ENCODE measurements around the gene EOGT. TPM values are rescaled to one million over a fixed set of nuclear protein-coding genes. Genes with fewer than 3 reads are reported as not detected.

Gene EOGT
- 8.6 to 14.3 TPM (median 10.8 TPM) in 5 replicates for total RNA-seq (2022; extraction: Qiagen RNA extraction; ENCODE audit: low read depth)

DNA sequence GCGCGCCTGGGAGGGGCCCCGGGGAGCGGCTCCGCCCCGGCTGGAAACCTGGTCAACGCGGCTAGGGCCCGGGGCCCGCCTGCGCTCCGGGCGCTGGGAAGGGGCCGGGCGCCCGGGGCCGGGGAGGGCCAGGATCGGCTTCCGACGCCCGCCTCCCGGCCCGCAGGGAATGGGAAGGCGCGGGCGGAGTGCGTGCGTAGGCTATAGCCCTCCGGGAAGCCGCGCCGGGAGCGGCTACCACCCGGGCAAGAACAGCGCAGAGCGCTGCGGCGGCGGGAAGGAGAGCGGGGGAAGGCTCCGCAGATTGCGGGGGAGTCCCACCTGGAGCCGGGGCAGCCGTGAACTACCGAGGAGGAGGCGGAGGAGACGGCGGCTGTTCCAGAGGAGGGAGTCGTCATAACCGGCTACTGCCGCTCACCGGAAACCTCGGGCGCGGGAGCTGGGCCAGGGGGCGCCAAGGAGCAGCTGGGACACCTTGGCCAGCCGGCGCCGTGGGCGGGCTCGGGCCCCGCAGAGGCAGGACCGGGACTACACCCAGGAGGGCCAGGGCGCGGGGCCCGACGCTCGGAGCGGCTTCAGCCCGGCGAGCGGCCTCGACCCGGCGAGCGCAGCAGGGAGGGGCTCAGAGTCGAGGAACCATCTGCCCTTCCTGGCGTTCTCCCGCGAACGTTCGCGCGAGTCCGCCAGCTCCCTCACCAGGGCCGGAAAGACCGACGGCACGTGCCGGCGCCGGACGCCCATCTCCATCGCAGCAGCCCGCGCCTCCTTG lies at the start of gene EOGT:
EOGT (minus strand) TSS at position 432 of the 769 bp plus-strand sequence. CDS start 3,838 bp downstream, outside the sequence.

DNA sequence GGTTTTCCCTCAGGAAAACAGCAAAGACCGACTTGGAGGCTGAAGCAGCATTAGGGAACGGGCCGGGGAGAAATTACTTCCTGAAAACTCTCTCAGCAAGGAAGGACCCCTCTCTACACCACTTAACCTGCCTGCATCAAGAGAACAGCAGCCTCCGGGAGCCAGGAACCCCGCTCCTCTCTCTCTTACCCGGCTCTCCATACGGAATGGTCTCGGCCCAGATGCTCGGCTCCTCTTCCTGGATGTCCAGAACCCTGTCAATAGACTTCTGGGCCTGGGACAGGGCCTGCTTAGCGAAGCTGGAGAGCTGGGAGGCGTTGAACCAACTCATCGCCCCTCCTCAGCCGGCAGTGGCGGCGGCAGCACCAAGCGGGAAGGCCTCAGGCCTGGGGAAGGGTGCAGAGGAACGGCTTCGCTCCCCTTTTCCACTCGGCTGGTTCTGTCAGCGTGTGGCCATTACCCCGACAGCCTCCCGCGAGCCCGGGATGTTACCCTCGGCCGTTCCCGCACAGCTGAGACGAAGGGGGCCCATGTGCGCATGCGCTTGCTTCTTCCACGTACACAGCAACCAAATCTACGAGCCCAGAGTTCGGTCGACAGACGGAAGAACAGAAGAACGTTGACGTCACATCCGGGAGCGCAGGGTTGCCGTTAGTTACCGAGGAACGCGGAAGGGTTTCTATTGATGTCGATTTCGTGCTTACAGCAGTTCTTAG lies 38.4 kb upstream of the EOGT start, which contains the start of gene TMF1:
TMF1 (minus strand) TSS at position 578 of the 716 bp plus-strand sequence; CDS start at position 331, 247 bp downstream.

Other genes with a start within 250 kb of the EOGT start
- not detected in 5 replicates for gene TAFA4, start 81.1 kb downstream of the EOGT start, total RNA-seq (2022; extraction: Qiagen RNA extraction; ENCODE audit: low read depth)
- 12.7 to 18.5 TPM (median 17.2 TPM) in 5 replicates for gene TMF1, start 38.6 kb upstream of the EOGT start, total RNA-seq (2022; extraction: Qiagen RNA extraction; ENCODE audit: low read depth)
- gene UBA3, start 66.7 kb upstream of the EOGT start, total RNA-seq (2022; extraction: Qiagen RNA extraction; ENCODE audit: low read depth), result 21.3 to 28.5 TPM (median 24.6 TPM) in 5 replicates
- 79.5 to 98.1 TPM (median 89.2 TPM) in 5 replicates for gene ARL6IP5, start 71.3 kb upstream of the EOGT start, total RNA-seq (2022; extraction: Qiagen RNA extraction; ENCODE audit: low read depth)
- gene LMOD3, start 108.9 kb upstream of the EOGT start, total RNA-seq (2022; extraction: Qiagen RNA extraction; ENCODE audit: low read depth), result not detected in 5 replicates